GM23338 (cell line): Measurements from ENCODE around the gene ARID1B.

ENCODE experiments used
- CREB1 ChIP-seq: fragments of 250-450 bp; sonication (Bioruptor Pico); IDR thresholded peaks from 2 replicates; pipeline ENCODE4 v1.5.0; 2020; ENCODE audit warnings: low read depth, mild to moderate bottlenecking, moderate library complexity
- CTCF ChIP-seq, 2 experiments: fragments of 200-600 bp in 1 of 2; sonication (generic) in 1 of 2; conservative IDR thresholded peaks; 2 replicates each; pipeline versions ENCODE4 v1.5.1 to v1.6.1; 2016 to 2017; ENCODE audit warnings: antibody characterized with exemption in 2 of 2, low read depth in 2 of 2, mild to moderate bottlenecking in 2 of 2, moderate library complexity in 1 of 2
- EZH2 ChIP-seq: fragments of 200-600 bp; sonication (generic); IDR thresholded peaks from one replicate; pipeline ENCODE4 v1.8.0; 2017; ENCODE audit warnings: antibody characterized with exemption, mild to moderate bottlenecking, low read depth; ENCODE audit not compliant: unreplicated experiment
- EZH2phosphoT487 ChIP-seq: fragments of 200-600 bp; sonication (generic); IDR thresholded peaks from one replicate; pipeline ENCODE4 v1.8.1; 2018; ENCODE audit warnings: antibody characterized with exemption; ENCODE audit not compliant: unreplicated experiment
- JUNB ChIP-seq: IDR thresholded peaks from one replicate; pipeline ENCODE4 v1.6.1; 2016; ENCODE audit warnings: antibody characterized with exemption; ENCODE audit not compliant: unreplicated experiment
- NANOG ChIP-seq: IDR thresholded peaks from 2 replicates; pipeline ENCODE4 v1.6.1; 2016; ENCODE audit warnings: antibody characterized with exemption, borderline replicate concordance
- POLR2AphosphoS5 ChIP-seq: IDR thresholded peaks from 2 replicates; pipeline ENCODE4 v1.6.1; 2016; ENCODE audit warnings: antibody characterized with exemption, low read depth
- STAT1 ChIP-seq: IDR thresholded peaks from one replicate; pipeline ENCODE4 v1.6.1; 2016; ENCODE audit warnings: antibody characterized with exemption; ENCODE audit not compliant: unreplicated experiment
- ZNF114 ChIP-seq: fragments of 250-450 bp; sonication (Bioruptor Pico); IDR thresholded peaks from 2 replicates; pipeline ENCODE4 v1.5.0; 2020; ENCODE audit warnings: mild to moderate bottlenecking, moderate library complexity
- ZNF462 ChIP-seq: fragments of 250-450 bp; sonication (Bioruptor Pico); IDR thresholded peaks from 2 replicates; pipeline ENCODE4 v1.5.0; 2020; ENCODE audit warnings: mild to moderate bottlenecking, moderate library complexity
- TF ChIP-seq, protein P1 (sequence below): IDR thresholded peaks from 2 replicates; pipeline ENCODE4 v1.6.1; 2016; ENCODE audit warnings: antibody characterized with exemption
- TF ChIP-seq, protein P2 (sequence below): IDR thresholded peaks from one replicate; pipeline ENCODE4 v1.6.1; 2018; ENCODE audit warnings: antibody characterized with exemption; ENCODE audit not compliant: unreplicated experiment

DNA sequence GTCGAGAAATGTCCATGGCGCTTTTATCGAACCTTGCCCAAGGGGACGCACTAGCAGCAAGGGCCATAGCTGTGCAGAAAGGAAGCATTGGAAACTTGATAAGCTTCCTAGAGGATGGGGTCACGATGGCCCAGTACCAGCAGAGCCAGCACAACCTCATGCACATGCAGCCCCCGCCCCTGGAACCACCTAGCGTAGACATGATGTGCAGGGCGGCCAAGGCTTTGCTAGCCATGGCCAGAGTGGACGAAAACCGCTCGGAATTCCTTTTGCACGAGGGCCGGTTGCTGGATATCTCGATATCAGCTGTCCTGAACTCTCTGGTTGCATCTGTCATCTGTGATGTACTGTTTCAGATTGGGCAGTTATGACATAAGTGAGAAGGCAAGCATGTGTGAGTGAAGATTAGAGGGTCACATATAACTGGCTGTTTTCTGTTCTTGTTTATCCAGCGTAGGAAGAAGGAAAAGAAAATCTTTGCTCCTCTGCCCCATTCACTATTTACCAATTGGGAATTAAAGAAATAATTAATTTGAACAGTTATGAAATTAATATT lies 430.4 kb downstream of the ARID1B start:
- TF ChIP-seq POLR2AphosphoS5 = no peak
- TF ChIP-seq CTCF (conservative IDR thresholded peaks at IDR 0.05; ENCODE audit: low read depth in 2 of 2) = no peak
- TF ChIP-seq, protein P1, sequence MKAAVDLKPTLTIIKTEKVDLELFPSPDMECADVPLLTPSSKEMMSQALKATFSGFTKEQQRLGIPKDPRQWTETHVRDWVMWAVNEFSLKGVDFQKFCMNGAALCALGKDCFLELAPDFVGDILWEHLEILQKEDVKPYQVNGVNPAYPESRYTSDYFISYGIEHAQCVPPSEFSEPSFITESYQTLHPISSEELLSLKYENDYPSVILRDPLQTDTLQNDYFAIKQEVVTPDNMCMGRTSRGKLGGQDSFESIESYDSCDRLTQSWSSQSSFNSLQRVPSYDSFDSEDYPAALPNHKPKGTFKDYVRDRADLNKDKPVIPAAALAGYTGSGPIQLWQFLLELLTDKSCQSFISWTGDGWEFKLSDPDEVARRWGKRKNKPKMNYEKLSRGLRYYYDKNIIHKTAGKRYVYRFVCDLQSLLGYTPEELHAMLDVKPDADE = no peak
- no peak for TF ChIP-seq EZH2
- TF ChIP-seq EZH2phosphoT487 = no peak
- TF ChIP-seq, protein P2, sequence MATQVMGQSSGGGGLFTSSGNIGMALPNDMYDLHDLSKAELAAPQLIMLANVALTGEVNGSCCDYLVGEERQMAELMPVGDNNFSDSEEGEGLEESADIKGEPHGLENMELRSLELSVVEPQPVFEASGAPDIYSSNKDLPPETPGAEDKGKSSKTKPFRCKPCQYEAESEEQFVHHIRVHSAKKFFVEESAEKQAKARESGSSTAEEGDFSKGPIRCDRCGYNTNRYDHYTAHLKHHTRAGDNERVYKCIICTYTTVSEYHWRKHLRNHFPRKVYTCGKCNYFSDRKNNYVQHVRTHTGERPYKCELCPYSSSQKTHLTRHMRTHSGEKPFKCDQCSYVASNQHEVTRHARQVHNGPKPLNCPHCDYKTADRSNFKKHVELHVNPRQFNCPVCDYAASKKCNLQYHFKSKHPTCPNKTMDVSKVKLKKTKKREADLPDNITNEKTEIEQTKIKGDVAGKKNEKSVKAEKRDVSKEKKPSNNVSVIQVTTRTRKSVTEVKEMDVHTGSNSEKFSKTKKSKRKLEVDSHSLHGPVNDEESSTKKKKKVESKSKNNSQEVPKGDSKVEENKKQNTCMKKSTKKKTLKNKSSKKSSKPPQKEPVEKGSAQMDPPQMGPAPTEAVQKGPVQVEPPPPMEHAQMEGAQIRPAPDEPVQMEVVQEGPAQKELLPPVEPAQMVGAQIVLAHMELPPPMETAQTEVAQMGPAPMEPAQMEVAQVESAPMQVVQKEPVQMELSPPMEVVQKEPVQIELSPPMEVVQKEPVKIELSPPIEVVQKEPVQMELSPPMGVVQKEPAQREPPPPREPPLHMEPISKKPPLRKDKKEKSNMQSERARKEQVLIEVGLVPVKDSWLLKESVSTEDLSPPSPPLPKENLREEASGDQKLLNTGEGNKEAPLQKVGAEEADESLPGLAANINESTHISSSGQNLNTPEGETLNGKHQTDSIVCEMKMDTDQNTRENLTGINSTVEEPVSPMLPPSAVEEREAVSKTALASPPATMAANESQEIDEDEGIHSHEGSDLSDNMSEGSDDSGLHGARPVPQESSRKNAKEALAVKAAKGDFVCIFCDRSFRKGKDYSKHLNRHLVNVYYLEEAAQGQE = no peak
- no peak for TF ChIP-seq CREB1 (CRISPR knock-in tag)
- TF ChIP-seq JUNB = no peak
- no peak for TF ChIP-seq STAT1
- no peak for TF ChIP-seq ZNF114
- no peak for TF ChIP-seq NANOG
- TF ChIP-seq ZNF462 (CRISPR knock-in tag) = no peak
